ENCODE measurements around the gene CHD6. TPM values are rescaled to one million over a fixed set of nuclear protein-coding genes. Genes with fewer than 3 reads are reported as not detected.

CHD6 gene
- total and polyA plus RNA-seq, 8 donors = 27.7 to 68.6 (median 52.4) TPM

DNA sequence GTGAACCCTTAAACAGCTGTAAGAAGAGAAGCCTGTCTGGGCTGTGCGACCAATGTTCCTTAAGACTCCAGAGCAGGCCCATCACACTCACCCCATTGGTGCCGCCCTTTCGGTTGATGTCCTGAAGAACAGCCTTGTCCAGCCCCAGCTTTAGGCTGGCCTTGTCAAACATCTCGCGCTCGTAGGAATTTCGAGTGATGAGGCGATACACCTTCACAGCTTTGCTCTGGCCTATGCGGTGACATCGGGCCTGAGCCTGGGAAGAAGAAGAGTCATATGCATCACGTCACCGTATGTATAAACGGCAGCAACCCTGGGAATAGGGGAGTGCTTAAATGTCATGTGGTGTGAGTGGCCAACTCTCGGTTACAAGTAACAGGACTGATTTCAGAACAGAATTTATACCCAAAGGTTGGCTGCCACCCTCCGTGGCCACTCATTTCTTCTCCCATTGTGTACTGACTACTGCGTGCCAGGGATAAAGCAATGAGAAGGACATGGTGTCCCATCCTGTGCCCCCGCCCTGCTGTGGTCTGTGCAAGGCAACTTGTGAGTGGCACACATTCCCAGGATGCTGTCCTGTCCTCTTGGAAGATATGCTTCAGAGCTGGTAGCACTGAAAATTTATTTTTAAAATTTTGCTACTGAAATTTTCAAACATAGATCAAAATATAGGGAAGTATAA, 160.9 kb downstream of the CHD6 start:
- Histone ChIP-seq H3K4me3 (no peak overlapping the region), H3K9me3 (no peaks in the 10 kb centered on the region), H3K4me1 (no peaks in the 10 kb centered on the region), H3K27me3 (no peaks in the 10 kb centered on the region), H3K36me3 (peaks cover 0 to 44% of the 10 kb centered on the region in 2 donors), H3K27ac (no peak overlapping the region)
- intact Hi-C loops (cut with DNase I) = no loop called here
- DNase-seq = no peak
- no peak for ATAC-seq
- TF ChIP-seq, protein P1, sequence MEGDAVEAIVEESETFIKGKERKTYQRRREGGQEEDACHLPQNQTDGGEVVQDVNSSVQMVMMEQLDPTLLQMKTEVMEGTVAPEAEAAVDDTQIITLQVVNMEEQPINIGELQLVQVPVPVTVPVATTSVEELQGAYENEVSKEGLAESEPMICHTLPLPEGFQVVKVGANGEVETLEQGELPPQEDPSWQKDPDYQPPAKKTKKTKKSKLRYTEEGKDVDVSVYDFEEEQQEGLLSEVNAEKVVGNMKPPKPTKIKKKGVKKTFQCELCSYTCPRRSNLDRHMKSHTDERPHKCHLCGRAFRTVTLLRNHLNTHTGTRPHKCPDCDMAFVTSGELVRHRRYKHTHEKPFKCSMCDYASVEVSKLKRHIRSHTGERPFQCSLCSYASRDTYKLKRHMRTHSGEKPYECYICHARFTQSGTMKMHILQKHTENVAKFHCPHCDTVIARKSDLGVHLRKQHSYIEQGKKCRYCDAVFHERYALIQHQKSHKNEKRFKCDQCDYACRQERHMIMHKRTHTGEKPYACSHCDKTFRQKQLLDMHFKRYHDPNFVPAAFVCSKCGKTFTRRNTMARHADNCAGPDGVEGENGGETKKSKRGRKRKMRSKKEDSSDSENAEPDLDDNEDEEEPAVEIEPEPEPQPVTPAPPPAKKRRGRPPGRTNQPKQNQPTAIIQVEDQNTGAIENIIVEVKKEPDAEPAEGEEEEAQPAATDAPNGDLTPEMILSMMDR (IDR thresholded peaks at IDR 0.05) = no peak

DNA sequence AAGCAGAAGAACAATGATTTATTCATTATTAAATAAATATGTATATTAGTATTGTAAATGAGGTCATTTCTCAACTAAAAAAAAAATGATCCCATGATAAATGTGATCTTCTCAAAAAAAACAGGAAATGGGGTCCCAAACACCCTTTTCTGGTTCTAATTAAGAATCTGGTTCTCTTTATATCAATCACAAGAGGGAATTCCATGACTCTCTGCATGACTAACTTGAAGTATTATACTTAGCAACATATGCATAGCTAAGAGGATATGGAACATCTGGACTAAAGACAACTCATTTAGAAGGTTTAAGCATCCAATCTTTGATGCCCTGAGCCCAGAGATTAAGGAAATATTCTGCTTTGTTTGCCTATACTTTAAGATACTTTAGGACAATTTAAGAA, 161.8 kb downstream of the CHD6 start:
- Histone ChIP-seq H3K27me3 (no peaks in the 10 kb centered on the region), H3K9me3 (no peaks in the 10 kb centered on the region), H3K36me3 (peaks cover 0 to 54% of the 10 kb centered on the region in 2 donors), H3K4me1 (no peaks in the 10 kb centered on the region), H3K27ac (no peak overlapping the region), H3K4me3 (no peak overlapping the region)
- DNase-seq (peak in 2 of 4 donors; percentile 6 to 21), ATAC-seq (no peak)
- intact Hi-C loops (cut with DNase I) = no loop called here
- TF ChIP-seq, protein P1 (IDR thresholded peaks at IDR 0.05) = no peak

DNA sequence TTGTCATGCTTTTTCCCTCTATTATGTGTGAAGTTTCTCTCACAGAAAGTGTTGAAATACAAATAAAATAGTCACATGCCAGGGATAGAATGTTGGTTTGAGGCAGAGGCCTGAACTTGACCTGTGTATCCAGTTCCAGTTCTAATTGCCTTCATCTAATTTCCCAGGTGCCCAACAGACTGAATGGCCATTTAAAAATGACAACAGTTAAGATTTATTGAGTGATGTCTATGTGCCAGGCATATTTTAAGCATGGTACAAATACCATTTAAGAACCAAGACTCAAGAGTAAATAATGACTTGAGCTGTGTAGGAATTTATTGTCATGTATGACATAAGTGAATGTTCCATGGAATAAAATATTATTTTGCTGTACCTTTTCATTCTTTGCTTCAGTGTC, 163.9 kb downstream of the CHD6 start:
- intact Hi-C loops (cut with DNase I) = no loop called here
- H3K36me3 ChIP-seq = peaks cover 0 to 73% of the 10 kb centered on the region in 2 donors

DNA sequence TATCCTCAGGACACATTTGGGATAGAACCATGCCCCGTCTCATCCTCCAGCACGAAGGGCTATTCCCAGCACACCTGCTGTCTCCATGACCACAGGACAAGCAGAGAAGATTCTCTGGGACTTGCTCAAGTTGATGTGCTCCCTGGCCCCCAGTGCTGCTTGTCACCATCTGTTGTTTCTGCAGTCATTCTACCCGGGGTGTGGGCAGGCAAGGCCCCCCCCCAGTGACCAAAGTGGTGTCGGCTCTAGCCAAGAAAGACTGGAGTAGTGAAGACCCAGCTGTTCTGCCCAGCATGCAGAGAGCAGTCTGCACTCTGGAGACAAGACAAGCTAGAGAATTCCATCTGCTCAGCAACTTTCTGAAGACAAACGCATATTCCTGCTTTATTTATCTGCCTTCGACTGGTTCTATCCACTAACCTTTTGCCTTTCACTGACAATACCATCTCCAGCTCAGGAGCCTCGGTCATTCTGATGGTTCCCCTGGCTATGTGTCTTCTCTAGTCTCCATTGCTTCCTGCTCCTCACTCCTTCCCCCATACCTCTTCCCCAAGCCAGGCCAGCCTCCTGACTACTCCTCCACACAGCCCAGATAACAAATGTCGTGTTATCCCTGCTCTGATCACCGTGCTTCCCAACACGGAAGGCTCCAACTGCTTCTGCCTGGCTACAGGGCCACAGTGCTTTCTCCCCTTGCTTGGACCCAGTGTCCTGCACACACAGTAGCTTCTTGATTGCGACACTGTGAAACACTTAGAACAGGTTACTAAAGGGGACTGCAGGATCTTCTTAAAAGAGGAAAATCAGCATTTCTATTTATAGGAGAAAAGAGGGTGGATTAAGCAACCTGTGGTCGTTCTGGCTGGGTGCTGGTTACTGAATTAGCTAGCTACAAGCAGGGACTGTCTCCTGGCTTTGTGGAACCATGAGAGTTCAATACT, 164.9 kb downstream of the CHD6 start:
- H3K27ac ChIP-seq = no peak overlapping the region
- H3K4me3 ChIP-seq = no peak overlapping the region
- no peaks in the 10 kb centered on the region for H3K27me3 ChIP-seq
- no peak for DNase-seq
- ATAC-seq = peak; percentile 40
- no peaks in the 10 kb centered on the region for H3K4me1 ChIP-seq
- no peaks in the 10 kb centered on the region for H3K9me3 ChIP-seq
- H3K36me3 ChIP-seq = peaks cover 0 to 81% of the 10 kb centered on the region in 2 donors
- TF ChIP-seq, protein P1 (IDR thresholded peaks at IDR 0.05) = no peak
- intact Hi-C loops (cut with DNase I) = no loop called here

More for the DNA sequence above, 163.9 kb downstream of the CHD6 start:
- Histone ChIP-seq H3K27me3 (no peaks in the 10 kb centered on the region), H3K4me1 (no peaks in the 10 kb centered on the region), H3K9me3 (no peaks in the 10 kb centered on the region), H3K4me3 (no peak overlapping the region), H3K27ac (no peak overlapping the region)
- DNase-seq = no peak
- TF ChIP-seq, protein P1 (IDR thresholded peaks at IDR 0.05) = no peak
- no peak for ATAC-seq

DNA sequence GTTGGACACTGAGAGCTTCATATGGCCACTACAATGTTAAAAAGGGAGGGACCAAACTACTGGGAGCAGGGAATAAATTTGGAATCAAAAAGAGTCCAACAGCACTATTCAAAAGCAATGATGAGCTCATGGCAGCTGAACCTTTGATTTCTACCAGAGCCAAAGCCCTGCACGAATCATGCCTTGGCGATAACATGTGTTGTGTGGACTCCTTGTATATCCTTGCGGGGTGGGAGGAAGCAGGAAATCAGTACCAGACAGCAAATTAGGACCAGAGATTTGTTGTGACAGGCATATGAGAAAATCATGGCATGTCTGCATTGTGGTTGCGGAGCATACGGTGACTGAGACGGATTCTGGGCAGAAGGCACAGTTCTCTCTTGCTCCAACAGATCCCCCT, 166.0 kb downstream of the CHD6 start:
- Histone ChIP-seq H3K27ac (no peak overlapping the region), H3K4me3 (no peak overlapping the region), H3K9me3 (no peaks in the 10 kb centered on the region), H3K4me1 (no peaks in the 10 kb centered on the region), H3K27me3 (no peaks in the 10 kb centered on the region), H3K36me3 (peaks cover 0 to 92% of the 10 kb centered on the region in 2 donors)
- intact Hi-C loops (cut with DNase I) = no loop called here
- ATAC-seq (no peak), DNase-seq (no peak)
- TF ChIP-seq, protein P1 (IDR thresholded peaks at IDR 0.05) = no peak
